GM19452 (cell line): ENCODE results near the gene TM9SF3.

Experiments used
- ATAC-seq: cut with Tn5 transposase; IDR thresholded peaks from one replicate; pipeline ENCODE4 v1.9.1; 2021; ENCODE audit not compliant: unreplicated experiment

Gene TM9SF3

GRCh38 chr10:96512524-96513304 lies 74.1 kb downstream of the TM9SF3 start:
- no peak for ATAC-seq

- ATAC-seq = no peak
Observed at GRCh38 chr10:96511044-96511945, 75.5 kb downstream of the TM9SF3 start.

GRCh38 chr10:96509017-96509641 lies 77.7 kb downstream of the TM9SF3 start:
- no peak for ATAC-seq

- no peak for ATAC-seq
Observed at GRCh38 chr10:96507044-96507443, 79.8 kb downstream of the TM9SF3 start.

GRCh38 chr10:96505150-96506136 lies 81.4 kb downstream of the TM9SF3 start:
- ATAC-seq = no peak

- no peak for ATAC-seq
Observed at GRCh38 chr10:96502561-96503282, 84.1 kb downstream of the TM9SF3 start.

GRCh38 chr10:96501985-96502384 lies 84.8 kb downstream of the TM9SF3 start:
- ATAC-seq = no peak

- ATAC-seq = no peak
Observed at GRCh38 chr10:96500519-96500918, 86.3 kb downstream of the TM9SF3 start.

- ATAC-seq = no peak
Observed at GRCh38 chr10:96500050-96500449, 86.8 kb downstream of the TM9SF3 start.

- ATAC-seq = no peak
Observed at GRCh38 chr10:96497391-96497790, 89.4 kb downstream of the TM9SF3 start.

GRCh38 chr10:96496281-96496925 lies 90.4 kb downstream of the TM9SF3 start:
- no peak for ATAC-seq

- no peak for ATAC-seq
Observed at GRCh38 chr10:96495544-96495943, 91.3 kb downstream of the TM9SF3 start.

GRCh38 chr10:96494694-96495093 lies 92.1 kb downstream of the TM9SF3 start:
- no peak for ATAC-seq

- ATAC-seq = no peak
Observed at GRCh38 chr10:96493871-96494525, 92.8 kb downstream of the TM9SF3 start.

- no peak for ATAC-seq
Observed at GRCh38 chr10:96493254-96493653, 93.6 kb downstream of the TM9SF3 start.

GRCh38 chr10:96491303-96491702 lies 95.5 kb downstream of the TM9SF3 start:
- ATAC-seq = no peak

GRCh38 chr10:96488161-96488935 lies 98.5 kb downstream of the TM9SF3 start:
- no peak for ATAC-seq
